Activated naive CD4-positive, alpha-beta T cell treated with anti-CD3 and anti-CD28 coated beads, Interleukin-2, amount 10 ng/mL, durations not matched to agents 7 days and 5 days (primary cell): ENCODE results near the gene NAP1L5.
A peak's percentile ranks its signal among the peaks of the same experiment; 100 is the strongest.

Experiments
- CTCF ChIA-PET: fragments of 350-600 bp; sonication (Branson Sonifier 250); formaldehyde crosslinking; loops from one replicate; lab custom pipeline; 2021; ENCODE audit warnings: antibody characterized with exemption; lab: Charles Lee
- DNase-seq: peaks from one replicate; pipeline ENCODE4 v3.0.0-alpha.2; 2020
- H3K27ac Mint-ChIP-seq: one replicate; pipeline ENCODE4 v1.8.0; 2021; ENCODE audit warnings: mild to moderate bottlenecking, moderate library complexity, mixed read lengths
- H3K27me3 Mint-ChIP-seq: one replicate; pipeline ENCODE4 v1.8.0; 2021; ENCODE audit warnings: mild to moderate bottlenecking, mixed read lengths
- H3K36me3 Mint-ChIP-seq: one replicate; pipeline ENCODE4 v1.8.0; 2021; ENCODE audit warnings: mixed read lengths
- H3K4me1 Mint-ChIP-seq: one replicate; pipeline ENCODE4 v1.8.0; 2021; ENCODE audit warnings: mixed read lengths
- H3K4me3 Mint-ChIP-seq: one replicate; pipeline ENCODE4 v1.8.0; 2021; ENCODE audit warnings: mild to moderate bottlenecking, moderate library complexity, mixed read lengths
- H3K9me3 Mint-ChIP-seq: one replicate; pipeline ENCODE4 v1.8.0; 2021; ENCODE audit warnings: mixed read lengths

The NAP1L5 gene

GRCh38 chr4:88661739-88662138, 35.9 kb downstream of the NAP1L5 start:
- H3K27me3 Mint-ChIP-seq, result no peaks in the 10 kb centered on the region
- no peaks in the 10 kb centered on the region for H3K9me3 Mint-ChIP-seq
- no peak overlapping the region for H3K27ac Mint-ChIP-seq
- peaks cover 12% of the 10 kb centered on the region for H3K4me1 Mint-ChIP-seq
- H3K36me3 Mint-ChIP-seq, result peaks cover 10% of the 10 kb centered on the region
- CTCF ChIA-PET, result interaction anchor here (8.0 kb wide), 1 partner anchor 121 kb away, joined by 85 read pairs; no protein-coding TSS in a partner anchor
- H3K4me3 Mint-ChIP-seq, result no peak overlapping the region
- no peak for DNase-seq

GRCh38 chr4:88660446-88661294, 37.0 kb downstream of the NAP1L5 start:
- Mint-ChIP-seq H3K27me3 (no peaks in the 10 kb centered on the region), H3K4me1 (peaks cover 12% of the 10 kb centered on the region), H3K36me3 (peaks cover 17% of the 10 kb centered on the region), H3K27ac (no peak overlapping the region), H3K9me3 (no peaks in the 10 kb centered on the region), H3K4me3 (no peak overlapping the region)
- no peak for DNase-seq
- CTCF ChIA-PET, result interaction anchor here (8.0 kb wide), 1 partner anchor 120 kb away, joined by 85 read pairs; no protein-coding TSS in a partner anchor

- H3K4me3 Mint-ChIP-seq, result no peak overlapping the region
- DNase-seq, result no peak
- CTCF ChIA-PET, result interaction anchor here (0.6 to 8.0 kb wide), 12 partner anchors 11 to 134 kb away, joined by 3 to 85 read pairs (median 4); partner anchors contain the start of gene PYURF
- no peaks in the 10 kb centered on the region for H3K9me3 Mint-ChIP-seq
- H3K27ac Mint-ChIP-seq, result no peak overlapping the region
- peaks cover 24% of the 10 kb centered on the region for H3K36me3 Mint-ChIP-seq
- no peaks in the 10 kb centered on the region for H3K27me3 Mint-ChIP-seq
- H3K4me1 Mint-ChIP-seq, result peaks cover 12% of the 10 kb centered on the region
These were observed 37.8 kb downstream of the NAP1L5 start for GRCh38 chr4:88659890-88660208.

- CTCF ChIA-PET, result interaction anchor here (0.6 to 8.0 kb wide), 19 partner anchors 11 to 142 kb away, joined by 3 to 85 read pairs (median 4); partner anchors contain the start of gene PYURF
- Mint-ChIP-seq H3K9me3 (no peaks in the 10 kb centered on the region), H3K4me1 (peaks cover 12% of the 10 kb centered on the region), H3K27me3 (no peaks in the 10 kb centered on the region), H3K4me3 (no peak overlapping the region), H3K36me3 (peaks cover 24% of the 10 kb centered on the region), H3K27ac (no peak overlapping the region)
- peak; percentile 54 for DNase-seq
These were observed 38.4 kb downstream of the NAP1L5 start for GRCh38 chr4:88659055-88659889.

- peaks cover 28% of the 10 kb centered on the region for H3K36me3 Mint-ChIP-seq
- CTCF ChIA-PET, result interaction anchor here (2.2 kb wide), 1 partner anchor 116 kb away, joined by 8 read pairs; no protein-coding TSS in a partner anchor
- H3K4me1 Mint-ChIP-seq, result peaks cover 12% of the 10 kb centered on the region
These were observed 42.4 kb downstream of the NAP1L5 start for GRCh38 chr4:88655226-88655625.

GRCh38 chr4:88653371-88653946, 44.2 kb downstream of the NAP1L5 start:
- no peaks in the 10 kb centered on the region for H3K9me3 Mint-ChIP-seq
- no peak overlapping the region for H3K4me3 Mint-ChIP-seq
- H3K27ac Mint-ChIP-seq, result no peak overlapping the region
- no peaks in the 10 kb centered on the region for H3K27me3 Mint-ChIP-seq
- peaks cover 27% of the 10 kb centered on the region for H3K36me3 Mint-ChIP-seq
- CTCF ChIA-PET, result interaction anchor here (1.3 to 2.2 kb wide), 2 partner anchors 114 to 116 kb away, joined by 3 to 8 read pairs; no protein-coding TSS in a partner anchor
- H3K4me1 Mint-ChIP-seq, result no peaks in the 10 kb centered on the region
- no peak for DNase-seq

More at GRCh38 chr4:88655226-88655625, 42.4 kb downstream of the NAP1L5 start:
- no peak for DNase-seq
- H3K27ac Mint-ChIP-seq, result no peak overlapping the region
- no peaks in the 10 kb centered on the region for H3K9me3 Mint-ChIP-seq
- no peaks in the 10 kb centered on the region for H3K27me3 Mint-ChIP-seq
- no peak overlapping the region for H3K4me3 Mint-ChIP-seq

- peaks cover 12% of the 10 kb centered on the region for H3K36me3 Mint-ChIP-seq
- H3K4me1 Mint-ChIP-seq, result peaks cover 2% of the 10 kb centered on the region
- CTCF ChIA-PET, result interaction anchor here (1.0 kb wide), 1 partner anchor 21 kb away, joined by 3 read pairs; no protein-coding TSS in a partner anchor
- H3K9me3 Mint-ChIP-seq, result no peaks in the 10 kb centered on the region
- H3K27ac Mint-ChIP-seq, result no peak overlapping the region
- H3K27me3 Mint-ChIP-seq, result no peaks in the 10 kb centered on the region
- no peak for DNase-seq
- no peak overlapping the region for H3K4me3 Mint-ChIP-seq
These were observed 47.9 kb downstream of the NAP1L5 start for GRCh38 chr4:88649716-88650115.

- CTCF ChIA-PET, result no interaction called here
- H3K9me3 Mint-ChIP-seq, result peaks cover 2% of the 10 kb centered on the region
These were observed 50.9 kb downstream of the NAP1L5 start for GRCh38 chr4:88646528-88647280.

GRCh38 chr4:88645994-88646393, 51.6 kb downstream of the NAP1L5 start:
- Mint-ChIP-seq H3K27me3 (no peaks in the 10 kb centered on the region), H3K9me3 (peaks cover 2% of the 10 kb centered on the region), H3K4me1 (peaks cover 2% of the 10 kb centered on the region), H3K4me3 (no peak overlapping the region), H3K27ac (no peak overlapping the region), H3K36me3 (peaks cover 4% of the 10 kb centered on the region)
- CTCF ChIA-PET, result no interaction called here
- no peak for DNase-seq

More at GRCh38 chr4:88646528-88647280, 50.9 kb downstream of the NAP1L5 start:
- DNase-seq, result no peak
- Mint-ChIP-seq H3K27ac (no peak overlapping the region), H3K4me1 (peaks cover 2% of the 10 kb centered on the region), H3K27me3 (no peaks in the 10 kb centered on the region), H3K36me3 (peaks cover 4% of the 10 kb centered on the region), H3K4me3 (no peak overlapping the region)
